SK-N-SH (cell line): Measurements from ENCODE around the gene PLIN5. TPM values are rescaled to one million over a fixed set of nuclear protein-coding genes. Genes with fewer than 3 reads are reported as not detected.

Source experiments
- CTCF ChIA-PET: fragments of 300-600, 350-600 bp; formaldehyde crosslinking; extraction: SDS; loops from one replicate; lab custom pipeline; 2021; lab: Yijun Ruan, JAX
- POLR2A ChIA-PET: fragments of 350-600 bp; sonication (Branson Sonifier 250); formaldehyde crosslinking; extraction: SDS; loops from one replicate; lab custom pipeline; 2020; ENCODE audit warnings: antibody characterized with exemption, inconsistent platforms; lab: Yijun Ruan, JAX
- DNase-seq: peaks from one replicate; pipeline ENCODE4 v3.0.0; 2012
- H2AFZ ChIP-seq: fragments of 200-600 bp; sonication (generic); 2 replicates; pipeline ENCODE4 v1.8.1; 2016; ENCODE audit warnings: antibody characterized with exemption, mild to moderate bottlenecking, low read depth
- H3F3A ChIP-seq: fragments of 200-600 bp; sonication (generic); replicated peaks from 2 replicates; pipeline ENCODE3; 2016; ENCODE audit warnings: antibody characterized with exemption, mild to moderate bottlenecking; ENCODE audit not compliant: insufficient read depth
- H3K27ac ChIP-seq, 2 experiments: fragments of 200-500 bp in 1 of 2; fragments of 200-600 bp in 1 of 2; sonication (Bioruptor generic) in 1 of 2; sonication (generic), shearing (Covaris generic) in 1 of 2; 2 replicates each; pipeline versions ENCODE4 v1.5.1 to v1.6.1; 2014 to 2016; ENCODE audit warnings: low read depth in 2 of 2, inconsistent platforms in 1 of 2, low read length in 1 of 2, mild to moderate bottlenecking in 1 of 2, mixed read lengths in 1 of 2
- H3K27me3 ChIP-seq: fragments of 200-600 bp; sonication (generic), shearing (Covaris generic); 2 replicates; pipeline ENCODE4 v1.6.1; 2016; ENCODE audit warnings: mixed run types; ENCODE audit not compliant: insufficient read depth
- H3K36me3 ChIP-seq, 2 experiments: fragments of 200-500 bp in 1 of 2; fragments of 200-600 bp in 1 of 2; sonication (Bioruptor generic) in 1 of 2; sonication (generic) in 1 of 2; replicated peaks in 1 of 2; 2 replicates each; pipeline versions ENCODE3 to v1.5.1; 2014 to 2016; ENCODE audit warnings: low read length in 1 of 2, mild to moderate bottlenecking in 1 of 2; ENCODE audit not compliant: insufficient read depth in 2 of 2, control insufficient read depth in 1 of 2
- H3K4me1 ChIP-seq, 2 experiments: fragments of 200-500 bp in 1 of 2; fragments of 200-600 bp in 1 of 2; sonication (Bioruptor generic) in 1 of 2; sonication (generic), shearing (Covaris generic) in 1 of 2; 2 replicates each; pipeline versions ENCODE4 v1.5.1 to v1.6.1; 2014 to 2016; ENCODE audit warnings: low read depth in 1 of 2, low read length in 1 of 2, mixed run types in 1 of 2; ENCODE audit not compliant: insufficient read depth in 2 of 2, control insufficient read depth in 1 of 2
- H3K4me2 ChIP-seq: fragments of 200-600 bp; sonication (generic), shearing (Covaris generic); 2 replicates; pipeline ENCODE4 v1.6.1; 2017; ENCODE audit warnings: mixed run types
- H3K4me3 ChIP-seq, 2 experiments: fragments of 200-500 bp in 1 of 2; fragments of 200-600 bp in 1 of 2; sonication (Bioruptor generic) in 1 of 2; sonication (generic), shearing (Covaris generic) in 1 of 2; 2 replicates each; pipeline versions ENCODE4 v1.5.1 to v1.8.1; 2014 to 2016; ENCODE audit warnings: low read depth in 2 of 2, inconsistent platforms in 1 of 2, low read length in 1 of 2, mild to moderate bottlenecking in 1 of 2, mixed read lengths in 1 of 2, moderate library complexity in 1 of 2
- H3K79me2 ChIP-seq: fragments of 200-600 bp; sonication (generic); 2 replicates; pipeline ENCODE4 v1.8.1; 2017; ENCODE audit warnings: mild to moderate bottlenecking; ENCODE audit not compliant: insufficient read depth
- H3K9ac ChIP-seq: fragments of 200-600 bp; sonication (generic); 2 replicates; pipeline ENCODE4 v1.6.1; 2017; ENCODE audit warnings: mixed run types
- H3K9me2 ChIP-seq: fragments of 200-600 bp; sonication (generic); 2 replicates; pipeline ENCODE4 v1.6.1; 2017; ENCODE audit warnings: mixed run types
- H3K9me3 ChIP-seq: fragments of 200-600 bp; sonication (generic); 2 replicates; pipeline ENCODE4 v1.6.1; 2017; ENCODE audit warnings: mixed run types, mild to moderate bottlenecking, moderate library complexity
- H4K20me1 ChIP-seq: fragments of 200-600 bp; sonication (generic); 2 replicates; pipeline ENCODE4 v1.6.1; 2017; ENCODE audit warnings: mild to moderate bottlenecking, mixed run types; ENCODE audit not compliant: insufficient read depth
- GABPA ChIP-seq: IDR thresholded peaks from 2 replicates; pipeline ENCODE4 v1.4.0; 2012; ENCODE audit warnings: low read depth, mild to moderate bottlenecking
- GATA2 ChIP-seq: sonication (generic); formaldehyde crosslinking; IDR thresholded peaks from 2 replicates; pipeline ENCODE4 v1.5.0; 2020; ENCODE audit warnings: mild to moderate bottlenecking, missing genetic modification reagents
- IRF3 ChIP-seq: fragments of 150-350 bp; IDR thresholded peaks from 2 replicates; pipeline ENCODE4 v1.6.1; 2016; ENCODE audit warnings: mild to moderate bottlenecking, low read depth, low read length
- NRF1 ChIP-seq: IDR thresholded peaks from 2 replicates; pipeline ENCODE4 v1.6.1; 2012; ENCODE audit warnings: low read depth, mild to moderate bottlenecking, low read length
- PBX3 ChIP-seq: IDR thresholded peaks from 2 replicates; pipeline ENCODE4; 2012
- REST ChIP-seq: IDR thresholded peaks from 2 replicates; pipeline ENCODE4 v1.6.1; 2012; ENCODE audit warnings: mild to moderate bottlenecking, low read depth, low read length, moderate library complexity
- RFX5 ChIP-seq: IDR thresholded peaks from 2 replicates; pipeline ENCODE4 v1.6.1; 2012; ENCODE audit warnings: mild to moderate bottlenecking, improper control_type of control experiment, low read length
- TAF1 ChIP-seq: IDR thresholded peaks from 2 replicates; pipeline ENCODE4 v1.6.1; 2012; ENCODE audit warnings: low read depth, mild to moderate bottlenecking, low read length, moderate library complexity, borderline replicate concordance
- TCF12 ChIP-seq: IDR thresholded peaks from 2 replicates; pipeline ENCODE4 v1.4.0; 2012
- USF1 ChIP-seq: IDR thresholded peaks from 2 replicates; pipeline ENCODE4 v1.4.0; 2012; ENCODE audit warnings: low read depth, borderline replicate concordance
- USF2 ChIP-seq: fragments of 150-350 bp; IDR thresholded peaks from 2 replicates; pipeline ENCODE4 v1.6.1; 2017; ENCODE audit warnings: antibody characterized with exemption, low read length, low read depth, borderline replicate concordance
- YY1 ChIP-seq: IDR thresholded peaks from 2 replicates; pipeline ENCODE4 v1.4.0; 2012; ENCODE audit warnings: low read depth, mild to moderate bottlenecking
- WGBS: methylation state at CpG from one replicate; pipeline ENCODE4 v1.1.6; 2017; ENCODE audit warnings: low lambda C conversion rate; 5-methylcytosine and 5-hydroxymethylcytosine counted together
- polyA plus RNA-seq, 3 experiments: library from polyadenylated mRNA; depleted of rRNA; stranded (reverse); fragments of >200 nt; gene quantifications; 2 replicates each; pipeline ENCODE4 v1.2.3, GENCODE V29; 2012

The PLIN5 gene
- polyA plus RNA-seq, 1 of the 3 experiments (the other 2 are of a cell fraction), result 0.59 TPM

GRCh38 chr19:4570402-4570801 lies 35.4 kb upstream of the PLIN5 start:
- Histone ChIP-seq H3K27me3 (no peaks in the 10 kb centered on the region), H4K20me1 (no peaks in the 10 kb centered on the region), H2AFZ (no peak overlapping the region), H3K4me1 (no peaks in the 10 kb centered on the region; a peak in 1 of 4 replicates), H3K9me2 (no peaks in the 10 kb centered on the region), H3K36me3 (no peaks in the 10 kb centered on the region), H3K27ac (no peak overlapping the region), H3K79me2 (no peaks in the 10 kb centered on the region), H3K4me2 (no peak overlapping the region), H3F3A (peaks cover 5% of the 10 kb centered on the region), H3K9me3 (no peaks in the 10 kb centered on the region), H3K4me3 (no peak overlapping the region), H3K9ac (no peak overlapping the region)
- DNase-seq, result no peak
- TF ChIP-seq USF1, result no peak
- TF ChIP-seq GABPA, result no peak
- TF ChIP-seq GATA2 (CRISPR knock-in tag), result no peak
- TF ChIP-seq PBX3, result no peak
- no peak for TF ChIP-seq TCF12
- TF ChIP-seq IRF3, result no peak
- no peak for TF ChIP-seq TAF1
- TF ChIP-seq RFX5, result no peak
- no peak for TF ChIP-seq REST
- no peak for TF ChIP-seq NRF1
- TF ChIP-seq USF2, result no peak
- no peak for TF ChIP-seq YY1
- WGBS, result 86% methylated on average over 11 of the region's 11 CpGs
- POLR2A ChIA-PET, result no interaction called here
- CTCF ChIA-PET, result interaction anchor here (0.6 to 13.0 kb wide), 10 partner anchors 10 to 1453 kb away, joined by 3 to 200 read pairs (median 11); partner anchors contain the start of gene SEMA6B
